ENCODE data around the gene ZSCAN30.
A peak's percentile ranks its signal among the peaks of the same experiment; 100 is the strongest.

The ZSCAN30 gene

DNA sequence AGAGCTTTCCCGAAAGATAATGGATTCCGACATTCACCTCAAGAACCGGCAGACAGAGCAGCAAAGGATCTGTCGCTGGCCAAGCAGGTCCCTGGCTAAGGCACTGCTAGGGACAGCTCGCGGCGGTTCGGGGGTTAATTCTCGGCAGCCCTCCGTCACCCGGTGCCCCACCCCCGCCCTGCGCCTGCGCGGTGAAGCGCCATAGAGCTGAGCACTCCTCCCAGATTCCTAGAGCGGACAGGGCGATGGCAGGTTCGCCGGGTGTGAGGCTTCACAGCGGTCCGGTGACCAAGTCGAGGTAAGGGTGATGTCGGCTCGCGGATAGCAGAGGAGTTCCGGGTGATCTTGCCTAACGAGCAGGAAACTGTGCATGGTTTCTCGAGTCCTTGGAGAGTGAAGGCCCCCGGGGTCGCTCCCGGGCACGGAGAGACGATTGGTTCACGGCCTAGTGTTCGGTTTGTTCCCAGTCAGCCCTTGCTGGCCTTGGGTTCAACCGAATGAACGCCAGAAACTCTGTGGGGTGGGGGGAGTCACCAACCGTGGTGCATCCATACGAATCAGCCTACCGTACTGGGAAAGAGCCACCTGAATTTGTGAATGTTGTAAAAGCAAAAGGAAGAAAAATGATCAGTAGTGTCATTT lies at the start of gene ZSCAN30:
TSS of gene ZSCAN30 (minus strand) at position 136 of the 642 bp plus-strand sequence. CDS start 25,877 bp downstream, outside the sequence.
- peak; percentile 80 for DNase-seq (ENCODE audit: low read depth)
- in situ Hi-C loops (cut with HindIII; ENCODE audit: low sequenced_read_pairs) = no loop called here
- peak within 1 kb of the TSS; percentile 94 for H3K4me3 ChIP-seq (ENCODE audit: low read depth, low read length)
- no peak for TF ChIP-seq CTCF (IDR thresholded peaks at IDR 0.05; ENCODE audit: low read depth, low read length, missing control alignments)

DNA sequence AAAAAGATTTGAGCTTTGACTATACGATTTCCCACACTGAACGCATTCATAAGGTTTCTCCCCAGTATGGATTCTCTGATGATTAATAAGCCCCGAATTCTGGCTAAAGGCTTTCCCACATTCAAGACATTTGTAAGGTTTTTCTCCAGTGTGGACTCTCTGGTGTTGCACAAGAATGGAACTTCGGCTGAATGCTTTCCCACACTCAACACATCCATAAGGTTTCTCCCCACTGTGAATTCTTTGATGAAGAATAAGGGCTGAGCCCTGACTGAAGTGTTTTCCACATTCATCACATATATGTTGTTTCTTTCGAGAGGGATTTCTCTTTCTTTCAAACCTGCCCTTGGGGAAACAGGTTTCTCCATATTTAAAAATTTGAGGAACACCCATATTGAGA lies 47.3 kb upstream of the ZSCAN30 start:
- H3K4me3 ChIP-seq (ENCODE audit: low read depth, low read length) = no peak overlapping the region
- no peak for TF ChIP-seq CTCF (IDR thresholded peaks at IDR 0.05; ENCODE audit: low read depth, low read length, missing control alignments)
- no peak for DNase-seq (ENCODE audit: low read depth)
- in situ Hi-C loops (cut with HindIII; ENCODE audit: low sequenced_read_pairs) = no loop called here

DNA sequence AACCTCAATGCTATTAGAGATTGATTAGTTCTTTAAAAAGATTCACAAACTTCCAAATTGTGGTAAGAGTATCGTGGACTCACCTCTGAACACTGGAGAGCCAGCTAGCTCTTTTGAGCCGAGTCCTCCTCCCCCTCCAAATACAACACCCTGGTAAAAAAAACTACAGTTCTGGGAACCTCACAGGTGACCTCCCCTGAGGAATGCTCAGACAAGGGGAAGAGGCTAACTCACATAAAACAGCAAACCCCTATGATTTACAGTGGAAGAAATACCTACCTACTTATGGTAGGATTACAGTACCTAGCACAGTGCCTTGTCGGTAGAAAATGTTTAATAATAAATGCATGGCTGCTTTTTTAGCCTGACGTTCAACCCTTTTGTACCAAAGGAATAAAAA lies 45.8 kb upstream of the ZSCAN30 start:
- no peak overlapping the region for H3K4me3 ChIP-seq (ENCODE audit: low read depth, low read length)
- no peak for TF ChIP-seq CTCF (IDR thresholded peaks at IDR 0.05; ENCODE audit: low read depth, low read length, missing control alignments)
- DNase-seq (ENCODE audit: low read depth) = no peak
- in situ Hi-C loops (cut with HindIII; ENCODE audit: low sequenced_read_pairs) = no loop called here

- DNase-seq (ENCODE audit: low read depth) = peak; percentile 22
- no peak for TF ChIP-seq CTCF (IDR thresholded peaks at IDR 0.05; ENCODE audit: low read depth, low read length, missing control alignments)
- H3K4me3 ChIP-seq (ENCODE audit: low read depth, low read length) = no peak overlapping the region
- in situ Hi-C loops (cut with HindIII; ENCODE audit: low sequenced_read_pairs) = no loop called here
Observed at GRCh38 chr18:35334821-35335220, 44.8 kb upstream of the ZSCAN30 start.

DNA sequence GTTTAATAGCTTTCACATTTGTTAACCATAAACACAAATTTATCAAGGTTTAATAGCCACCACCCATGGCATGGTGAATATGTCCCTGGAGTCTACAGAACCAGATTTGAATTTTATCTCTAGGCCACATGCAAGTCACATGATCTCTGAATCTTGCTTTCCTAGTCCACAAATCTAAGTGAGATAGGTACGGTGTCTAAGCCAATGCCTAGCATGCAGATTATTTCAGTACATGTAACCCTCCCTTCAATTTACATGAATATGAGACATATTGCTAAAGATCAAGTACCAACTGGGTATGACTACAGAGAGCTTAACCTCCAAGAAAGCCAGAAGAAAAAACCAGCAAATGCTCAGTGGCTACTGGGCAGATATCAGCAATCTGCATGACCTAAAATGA lies 44.2 kb upstream of the ZSCAN30 start:
- DNase-seq (ENCODE audit: low read depth) = no peak
- in situ Hi-C loops (cut with HindIII; ENCODE audit: low sequenced_read_pairs) = no loop called here
- no peak overlapping the region for H3K4me3 ChIP-seq (ENCODE audit: low read depth, low read length)
- no peak for TF ChIP-seq CTCF (IDR thresholded peaks at IDR 0.05; ENCODE audit: low read depth, low read length, missing control alignments)

GRCh38 chr18:35331367-35332087 lies 41.5 kb upstream of the ZSCAN30 start:
- no peak for TF ChIP-seq CTCF (IDR thresholded peaks at IDR 0.05; ENCODE audit: low read depth, low read length, missing control alignments)
- in situ Hi-C loops (cut with HindIII; ENCODE audit: low sequenced_read_pairs) = no loop called here
- no peak for DNase-seq (ENCODE audit: low read depth)
- H3K4me3 ChIP-seq (ENCODE audit: low read depth, low read length) = no peak overlapping the region
